ENCODE results near the gene PDGFA. TPM values are rescaled to one million over a fixed set of nuclear protein-coding genes. Genes with fewer than 3 reads are reported as not detected.

The PDGFA gene
- total and polyA plus RNA-seq, 7 experiments from 2014 or later, result 0.16 to 2.6 (median 1.1) TPM; not detected in 3

DNA sequence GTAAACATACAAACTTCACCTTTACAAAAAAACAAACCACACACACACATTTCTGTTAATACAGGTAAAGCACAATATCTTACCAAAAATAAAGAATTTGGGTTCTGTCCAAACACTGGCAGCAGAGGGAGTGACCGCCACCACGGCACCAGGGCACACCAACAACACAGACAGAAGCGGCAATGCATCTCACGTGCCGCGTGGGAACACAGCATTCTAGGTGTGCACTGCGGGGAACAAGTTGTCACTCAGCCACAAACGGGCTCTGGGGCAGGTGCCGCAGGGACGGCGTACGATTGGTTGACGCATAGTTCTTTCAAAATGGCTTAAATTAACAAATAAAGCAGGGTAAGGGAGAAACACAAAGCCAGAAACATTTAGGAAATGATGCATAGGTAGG lies 22.3 kb downstream of the PDGFA start:
- no peaks in the 10 kb centered on the region for H3K9me3 ChIP-seq (ENCODE audit: control insufficient read depth in 2 of 3, low read length in 3 of 3)
- CTCF ChIA-PET, result no interaction called here
- no peaks in the 10 kb centered on the region for H3K4me1 ChIP-seq (ENCODE audit: control insufficient read depth in 2 of 2, insufficient read depth in 2 of 2, low read length in 2 of 2)
- H3K4me3 ChIP-seq (ENCODE audit: low read length), result no peak overlapping the region
- ATAC-seq, result no peak
- H3K36me3 Mint-ChIP-seq, result peaks cover 0 to 2% (median 0%) of the 10 kb centered on the region in 5 donors
- DNase-seq, result no peak
- intact Hi-C loops (cut with micrococcal nuclease), result no loop called here
- no peaks in the 10 kb centered on the region for H3K27me3 ChIP-seq (ENCODE audit: control insufficient read depth in 2 of 2, insufficient read depth in 2 of 2, low read length in 2 of 2)
- no peaks in the 10 kb centered on the region for H3K27me3 Mint-ChIP-seq
- POLR2A ChIA-PET, result no interaction called here
- H3K4me3 Mint-ChIP-seq, result no peak overlapping the region
- no peaks in the 10 kb centered on the region for H3K9me3 Mint-ChIP-seq
- H3K36me3 ChIP-seq (ENCODE audit: control insufficient read depth in 2 of 3, insufficient read depth in 3 of 3, low read length in 3 of 3), result no peaks in the 10 kb centered on the region
- peaks cover 0 to 11% (median 5%) of the 10 kb centered on the region in 7 donors for H3K4me1 Mint-ChIP-seq
- no peak overlapping the region for H3K27ac Mint-ChIP-seq
- H3K27ac ChIP-seq (ENCODE audit: low read depth, low read length), result no peak overlapping the region

DNA sequence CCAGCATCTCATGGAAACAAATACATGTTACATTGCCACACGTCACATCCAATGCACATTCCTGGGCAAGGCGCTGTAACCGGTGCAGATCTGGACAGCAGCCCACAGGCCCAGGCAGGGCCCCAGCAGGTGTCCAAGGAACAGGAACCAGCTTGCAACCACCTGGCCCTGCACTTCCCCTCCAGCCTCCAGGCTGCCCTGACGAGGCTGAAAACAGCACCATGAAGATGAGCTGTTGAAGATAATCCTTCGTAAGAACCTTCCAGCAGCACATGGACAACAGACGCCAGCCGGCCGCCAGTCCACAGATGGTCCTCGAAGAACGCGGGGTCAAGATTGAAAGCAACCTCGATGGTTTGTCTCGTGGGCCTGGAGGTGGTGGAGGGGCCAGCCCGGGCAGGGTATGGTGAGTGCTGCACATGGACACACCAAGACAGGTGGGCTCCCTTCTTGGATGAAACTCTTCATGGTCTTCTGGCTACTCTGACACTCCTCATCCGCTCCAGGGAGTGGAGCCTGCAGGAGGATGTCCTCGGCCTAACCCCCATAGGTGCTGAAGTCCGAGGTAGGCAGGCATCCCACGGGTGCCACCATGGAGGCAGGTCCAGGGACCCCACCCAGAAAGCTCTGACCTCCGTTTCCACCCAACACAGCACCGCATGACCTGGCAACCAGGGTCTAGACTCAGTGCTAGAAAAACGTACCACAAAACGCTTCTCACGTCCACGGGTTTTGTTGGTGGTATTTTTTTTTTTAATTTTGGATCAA lies 22.9 kb downstream of the PDGFA start:
- no peaks in the 10 kb centered on the region for H3K36me3 ChIP-seq (ENCODE audit: control insufficient read depth in 2 of 3, insufficient read depth in 3 of 3, low read length in 3 of 3)
- H3K4me1 ChIP-seq (ENCODE audit: control insufficient read depth in 2 of 2, insufficient read depth in 2 of 2, low read length in 2 of 2), result no peaks in the 10 kb centered on the region
- peaks cover 0 to 11% (median 5%) of the 10 kb centered on the region in 7 donors for H3K4me1 Mint-ChIP-seq
- H3K36me3 Mint-ChIP-seq, result peaks cover 0 to 2% (median 0%) of the 10 kb centered on the region in 5 donors
- ATAC-seq (no peak), DNase-seq (no peak)
- ChIA-PET CTCF (no interaction called here), POLR2A (no interaction called here)
- no peaks in the 10 kb centered on the region for H3K9me3 ChIP-seq (ENCODE audit: control insufficient read depth in 2 of 3, low read length in 3 of 3)
- no peaks in the 10 kb centered on the region for H3K27me3 ChIP-seq (ENCODE audit: control insufficient read depth in 2 of 2, insufficient read depth in 2 of 2, low read length in 2 of 2)
- H3K27ac ChIP-seq (ENCODE audit: low read depth, low read length), result no peak overlapping the region
- no peak overlapping the region for H3K27ac Mint-ChIP-seq
- no peaks in the 10 kb centered on the region for H3K9me3 Mint-ChIP-seq
- H3K4me3 ChIP-seq (ENCODE audit: low read length), result no peak overlapping the region
- H3K4me3 Mint-ChIP-seq, result no peak overlapping the region
- H3K27me3 Mint-ChIP-seq, result no peaks in the 10 kb centered on the region
- intact Hi-C loops (cut with micrococcal nuclease), result no loop called here

DNA sequence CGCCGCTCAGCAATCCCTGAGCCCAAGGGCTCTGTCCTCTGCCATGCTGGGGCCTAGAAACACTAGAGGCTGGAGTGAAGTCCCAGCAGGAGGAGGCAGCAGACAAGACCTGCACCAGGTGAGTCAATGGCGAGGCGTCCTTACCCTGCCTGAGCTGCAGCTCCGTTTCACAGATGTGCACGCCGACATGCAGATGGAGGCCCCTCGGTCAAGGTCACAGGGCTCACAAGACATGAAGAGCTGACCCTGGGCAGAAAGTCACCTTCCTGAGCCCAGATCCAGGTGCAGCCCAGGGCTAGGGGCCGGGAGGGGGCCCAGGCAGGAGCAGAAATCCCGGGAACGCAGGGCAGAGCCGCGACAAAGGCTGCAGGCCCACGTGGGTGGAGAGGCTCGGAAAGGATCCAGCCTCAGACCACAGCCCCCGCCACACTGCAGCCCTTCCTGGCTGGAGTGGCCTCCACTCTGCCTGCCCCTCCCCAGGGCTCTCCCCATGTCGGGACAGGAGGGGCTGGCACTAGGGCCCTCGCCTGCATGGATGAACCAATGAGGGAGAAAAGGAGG lies 23.8 kb downstream of the PDGFA start:
- no peaks in the 10 kb centered on the region for H3K27me3 ChIP-seq (ENCODE audit: control insufficient read depth in 2 of 2, insufficient read depth in 2 of 2, low read length in 2 of 2)
- no peaks in the 10 kb centered on the region for H3K4me1 ChIP-seq (ENCODE audit: control insufficient read depth in 2 of 2, insufficient read depth in 2 of 2, low read length in 2 of 2)
- DNase-seq, result no peak
- H3K9me3 Mint-ChIP-seq, result no peaks in the 10 kb centered on the region
- intact Hi-C loops (cut with micrococcal nuclease), result no loop called here
- H3K27ac Mint-ChIP-seq, result no peak overlapping the region
- H3K4me3 ChIP-seq (ENCODE audit: low read length), result no peak overlapping the region
- peaks cover 0 to 11% (median 5%) of the 10 kb centered on the region in 7 donors for H3K4me1 Mint-ChIP-seq
- POLR2A ChIA-PET, result no interaction called here
- H3K36me3 Mint-ChIP-seq, result peaks cover 0 to 2% (median 0%) of the 10 kb centered on the region in 5 donors
- H3K27ac ChIP-seq (ENCODE audit: low read depth, low read length), result no peak overlapping the region
- ATAC-seq, result no peak
- no peaks in the 10 kb centered on the region for H3K36me3 ChIP-seq (ENCODE audit: control insufficient read depth in 2 of 3, insufficient read depth in 3 of 3, low read length in 3 of 3)
- H3K4me3 Mint-ChIP-seq, result no peak overlapping the region
- no peaks in the 10 kb centered on the region for H3K27me3 Mint-ChIP-seq
- CTCF ChIA-PET, result no interaction called here
- H3K9me3 ChIP-seq (ENCODE audit: control insufficient read depth in 2 of 3, low read length in 3 of 3), result no peaks in the 10 kb centered on the region

- no peak overlapping the region for H3K27ac ChIP-seq (ENCODE audit: low read depth, low read length)
- H3K4me3 Mint-ChIP-seq, result no peak overlapping the region
- H3K4me1 Mint-ChIP-seq, result peaks cover 0 to 11% (median 5%) of the 10 kb centered on the region in 7 donors
- CTCF ChIA-PET, result no interaction called here
- H3K27me3 Mint-ChIP-seq, result no peaks in the 10 kb centered on the region
- H3K27ac Mint-ChIP-seq, result no peak overlapping the region
- H3K27me3 ChIP-seq (ENCODE audit: control insufficient read depth in 2 of 2, insufficient read depth in 2 of 2, low read length in 2 of 2), result no peaks in the 10 kb centered on the region
- no peak for ATAC-seq
- no peaks in the 10 kb centered on the region for H3K36me3 ChIP-seq (ENCODE audit: control insufficient read depth in 2 of 3, insufficient read depth in 3 of 3, low read length in 3 of 3)
- intact Hi-C loops (cut with micrococcal nuclease), result no loop called here
- POLR2A ChIA-PET, result no interaction called here
- H3K4me1 ChIP-seq (ENCODE audit: control insufficient read depth in 2 of 2, insufficient read depth in 2 of 2, low read length in 2 of 2), result no peaks in the 10 kb centered on the region
- no peak overlapping the region for H3K4me3 ChIP-seq (ENCODE audit: low read length)
- no peaks in the 10 kb centered on the region for H3K9me3 ChIP-seq (ENCODE audit: control insufficient read depth in 2 of 3, low read length in 3 of 3)
- no peaks in the 10 kb centered on the region for H3K9me3 Mint-ChIP-seq
- no peak for DNase-seq
- peaks cover 0 to 2% (median 0%) of the 10 kb centered on the region in 5 donors for H3K36me3 Mint-ChIP-seq
Measured at GRCh38 chr7:495326-495725, 24.3 kb downstream of the PDGFA start.

DNA sequence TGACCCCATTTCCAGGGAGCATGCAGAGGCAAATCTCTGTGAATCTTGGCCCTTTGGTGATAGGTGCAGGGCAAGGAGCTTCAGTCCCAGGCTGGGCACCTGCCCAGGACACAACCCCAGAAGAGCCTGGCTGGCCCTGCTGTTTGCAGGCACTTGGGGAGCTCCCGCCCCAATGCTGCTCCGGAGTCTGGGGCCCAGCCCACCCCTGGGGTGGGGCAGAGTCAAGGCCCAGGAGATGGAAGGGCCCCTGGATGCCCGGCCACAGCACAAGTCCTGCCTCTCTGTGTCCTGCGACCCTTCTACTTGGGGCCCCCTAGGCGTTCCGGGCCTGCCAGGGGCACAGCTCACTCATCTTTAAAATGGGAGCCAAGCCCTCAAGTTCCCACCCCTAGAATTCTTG lies 24.7 kb downstream of the PDGFA start:
- no peaks in the 10 kb centered on the region for H3K36me3 ChIP-seq (ENCODE audit: control insufficient read depth in 2 of 3, insufficient read depth in 3 of 3, low read length in 3 of 3)
- H3K27me3 ChIP-seq (ENCODE audit: control insufficient read depth in 2 of 2, insufficient read depth in 2 of 2, low read length in 2 of 2), result no peaks in the 10 kb centered on the region
- DNase-seq (no peak), ATAC-seq (no peak)
- intact Hi-C loops (cut with micrococcal nuclease), result no loop called here
- Mint-ChIP-seq H3K27me3 (no peaks in the 10 kb centered on the region), H3K9me3 (no peaks in the 10 kb centered on the region), H3K27ac (no peak overlapping the region), H3K36me3 (peaks cover 0 to 2% (median 0%) of the 10 kb centered on the region in 5 donors), H3K4me3 (no peak overlapping the region), H3K4me1 (peaks cover 0 to 11% (median 5%) of the 10 kb centered on the region in 7 donors)
- no peaks in the 10 kb centered on the region for H3K9me3 ChIP-seq (ENCODE audit: control insufficient read depth in 2 of 3, low read length in 3 of 3)
- POLR2A ChIA-PET, result no interaction called here
- CTCF ChIA-PET, result no interaction called here
- H3K4me3 ChIP-seq (ENCODE audit: low read length), result no peak overlapping the region
- no peak overlapping the region for H3K27ac ChIP-seq (ENCODE audit: low read depth, low read length)
- H3K4me1 ChIP-seq (ENCODE audit: control insufficient read depth in 2 of 2, insufficient read depth in 2 of 2, low read length in 2 of 2), result no peaks in the 10 kb centered on the region

GRCh38 chr7:494259-494687 lies 25.4 kb downstream of the PDGFA start:
- no peaks in the 10 kb centered on the region for H3K9me3 Mint-ChIP-seq
- ATAC-seq, result no peak
- intact Hi-C loops (cut with micrococcal nuclease), result no loop called here
- Histone ChIP-seq H3K27me3 (ENCODE audit: control insufficient read depth in 2 of 2, insufficient read depth in 2 of 2, low read length in 2 of 2) (peaks cover 0 to 1% of the 10 kb centered on the region in 2 donors), H3K27ac (ENCODE audit: low read depth, low read length) (no peak overlapping the region), H3K36me3 (ENCODE audit: control insufficient read depth in 2 of 3, insufficient read depth in 3 of 3, low read length in 3 of 3) (no peaks in the 10 kb centered on the region), H3K9me3 (ENCODE audit: control insufficient read depth in 2 of 3, low read length in 3 of 3) (no peaks in the 10 kb centered on the region), H3K4me3 (ENCODE audit: low read length) (no peak overlapping the region), H3K4me1 (ENCODE audit: control insufficient read depth in 2 of 2, insufficient read depth in 2 of 2, low read length in 2 of 2) (no peaks in the 10 kb centered on the region)
- H3K27ac Mint-ChIP-seq, result no peak overlapping the region
- H3K27me3 Mint-ChIP-seq, result peaks cover 0 to 4% (median 0%) of the 10 kb centered on the region in 5 donors
- no peak overlapping the region for H3K4me3 Mint-ChIP-seq
- peaks cover 0 to 2% (median 0%) of the 10 kb centered on the region in 5 donors for H3K36me3 Mint-ChIP-seq
- peaks cover 0 to 11% (median 5%) of the 10 kb centered on the region in 7 donors for H3K4me1 Mint-ChIP-seq
- POLR2A ChIA-PET, result no interaction called here
- CTCF ChIA-PET, result no interaction called here
- no peak for DNase-seq
